Measurements from ENCODE around the gene ATP6AP2. TPM values are rescaled to one million over a fixed set of nuclear protein-coding genes. Genes with fewer than 3 reads are reported as not detected.

ATP6AP2 gene
- total and polyA plus RNA-seq, 2 experiments from 2014 or later, result 80.1 to 88.7 TPM

GRCh38 chrX:40625294-40625693 lies 44.5 kb downstream of the ATP6AP2 start:
- Histone ChIP-seq H3K4me2 (no peak overlapping the region), H3F3A (replicated peaks; ENCODE audit: low read depth) (no peaks in the 10 kb centered on the region), H3K27me3 (ENCODE audit: insufficient read depth) (no peaks in the 10 kb centered on the region), H3K4me1 (ENCODE audit: insufficient read depth) (no peaks in the 10 kb centered on the region), H2AFZ (no peak overlapping the region), H3K36me3 (ENCODE audit: insufficient read depth) (peaks cover 5% of the 10 kb centered on the region; the same call in 1 of the 2 replicates), H3K79me2 (replicated peaks; ENCODE audit: insufficient read depth) (no peaks in the 10 kb centered on the region), H4K20me1 (replicated peaks; ENCODE audit: insufficient read depth) (no peaks in the 10 kb centered on the region), H3K4me3 (no peak overlapping the region), H3K27ac (ENCODE audit: low read depth) (no peak overlapping the region), H3K9me2 (ENCODE audit: insufficient read depth) (no peaks in the 10 kb centered on the region)
- ATAC-seq, result no peak
- no peaks in the 10 kb centered on the region for H3K9me3 Mint-ChIP-seq
- H3K27ac Mint-ChIP-seq, result no peak overlapping the region
- peaks cover 4% of the 10 kb centered on the region; the same call in 1 of the 3 replicates for H3K36me3 Mint-ChIP-seq (ENCODE audit: low read depth)
- H3K4me3 Mint-ChIP-seq, result no peak overlapping the region
- peaks cover 7% of the 10 kb centered on the region; the same call in 2 of the 3 replicates for H3K4me1 Mint-ChIP-seq
- TF ChIP-seq EZH2phosphoT487 (IDR thresholded peaks at IDR 0.05; ENCODE audit: unreplicated experiment), result no peak
- TF ChIP-seq ZNF331 (CRISPR knock-in tag; IDR thresholded peaks at IDR 0.05; ENCODE audit: low read depth), result no peak
- no peak for TF ChIP-seq STAT1 (IDR thresholded peaks at IDR 0.05; ENCODE audit: unreplicated experiment)
- TF ChIP-seq POLR2AphosphoS5 (IDR thresholded peaks at IDR 0.05; ENCODE audit: low read depth), result no peak
- no peak for TF ChIP-seq CREB1 (CRISPR knock-in tag; IDR thresholded peaks at IDR 0.05; ENCODE audit: low read depth)
- TF ChIP-seq NANOG (IDR thresholded peaks at IDR 0.05; ENCODE audit: borderline replicate concordance), result no peak
- TF ChIP-seq ETS1 (IDR thresholded peaks at IDR 0.05), result no peak
- TF ChIP-seq JUNB (IDR thresholded peaks at IDR 0.05; ENCODE audit: unreplicated experiment), result no peak
- no peak for TF ChIP-seq CTCF (conservative IDR thresholded peaks at IDR 0.05; ENCODE audit: low read depth in 2 of 2)
- no peak for TF ChIP-seq ZNF462 (CRISPR knock-in tag; IDR thresholded peaks at IDR 0.05)
- no peak for TF ChIP-seq EZH2 (IDR thresholded peaks at IDR 0.05; ENCODE audit: low read depth, unreplicated experiment)
- TF ChIP-seq ZNF114 (CRISPR knock-in tag; IDR thresholded peaks at IDR 0.05), result no peak
- no peak for TF ChIP-seq REST (IDR thresholded peaks at IDR 0.05; ENCODE audit: unreplicated experiment)
- DNase-seq (ENCODE audit: low spot score), result no peak
- H3K27me3 Mint-ChIP-seq (ENCODE audit: insufficient read depth, low read depth, poor library complexity), result peaks cover 5% of the 10 kb centered on the region
